GM21515 (cell line): ENCODE results near the gene KCNK6.

Experiments
- ATAC-seq: cut with Tn5 transposase; IDR thresholded peaks from one replicate; pipeline ENCODE4 v1.9.1; 2021; ENCODE audit not compliant: unreplicated experiment

KCNK6 gene

GRCh38 chr19:38319421-38320258 is at the start of gene KCNK6:
TSS of gene KCNK6 (plus strand) at chr19:38319845. CDS start at chr19:38319951, 106 bp downstream.
- no peak for ATAC-seq

GRCh38 chr19:38270587-38271167 is 49.0 kb upstream of the KCNK6 start:
- ATAC-seq: no peak

GRCh38 chr19:38273499-38273898 is 46.1 kb upstream of the KCNK6 start:
- no peak for ATAC-seq

- ATAC-seq: no peak
Measured at GRCh38 chr19:38274739-38275138, 44.9 kb upstream of the KCNK6 start.

GRCh38 chr19:38276942-38277517 is 42.6 kb upstream of the KCNK6 start:
- ATAC-seq: no peak

GRCh38 chr19:38277549-38277948 is 42.1 kb upstream of the KCNK6 start:
- ATAC-seq: no peak

GRCh38 chr19:38277969-38278680 is 41.5 kb upstream of the KCNK6 start:
- no peak for ATAC-seq

GRCh38 chr19:38278751-38279150 is 40.9 kb upstream of the KCNK6 start:
- no peak for ATAC-seq

- ATAC-seq: no peak
Measured at GRCh38 chr19:38280030-38280921, 39.4 kb upstream of the KCNK6 start.

- no peak for ATAC-seq
Measured at GRCh38 chr19:38281811-38282566, 37.7 kb upstream of the KCNK6 start.

- ATAC-seq: no peak
Measured at GRCh38 chr19:38283271-38283670, 36.4 kb upstream of the KCNK6 start.

GRCh38 chr19:38284422-38284821 is 35.2 kb upstream of the KCNK6 start:
- ATAC-seq: no peak

GRCh38 chr19:38285567-38285966 is 34.1 kb upstream of the KCNK6 start:
- no peak for ATAC-seq

- ATAC-seq: no peak
Measured at GRCh38 chr19:38287604-38288003, 32.0 kb upstream of the KCNK6 start.

GRCh38 chr19:38288123-38288855 is 31.4 kb upstream of the KCNK6 start:
- no peak for ATAC-seq

GRCh38 chr19:38289955-38290354 is 29.7 kb upstream of the KCNK6 start:
- no peak for ATAC-seq

GRCh38 chr19:38290631-38291147 is 29.0 kb upstream of the KCNK6 start:
- ATAC-seq: no peak

- no peak for ATAC-seq
Measured at GRCh38 chr19:38291855-38292254, 27.8 kb upstream of the KCNK6 start.

- ATAC-seq: no peak
Measured at GRCh38 chr19:38293281-38293680, 26.4 kb upstream of the KCNK6 start.
